ENCODE measurements around the gene SRI. TPM values are rescaled to one million over a fixed set of nuclear protein-coding genes. Genes with fewer than 3 reads are reported as not detected.

Gene SRI
- 158 and 175 TPM in 2 replicates for polyA plus RNA-seq

GRCh38 chr7:88219781-88220747 is at the start of gene SRI:
Gene SRI (minus strand): TSS chr7:88220038. CDS start chr7:88220026, 12 bp downstream.

Other genes starting within 250 kb of the SRI start
- gene STEAP4, start 86.9 kb upstream of the SRI start, polyA plus RNA-seq: 0.52 TPM in 1 of 2 replicates, not detected in the other

Measured in Purkinje cell (primary cell).